GM18517 (cell line): ENCODE results near the gene HAUS3.

Experiments
- ATAC-seq: cut with Tn5 transposase; IDR thresholded peaks from one replicate; pipeline ENCODE4 v1.9.1; 2021; ENCODE audit warnings: mild to moderate bottlenecking, moderate library complexity; ENCODE audit not compliant: unreplicated experiment

The HAUS3 gene

DNA sequence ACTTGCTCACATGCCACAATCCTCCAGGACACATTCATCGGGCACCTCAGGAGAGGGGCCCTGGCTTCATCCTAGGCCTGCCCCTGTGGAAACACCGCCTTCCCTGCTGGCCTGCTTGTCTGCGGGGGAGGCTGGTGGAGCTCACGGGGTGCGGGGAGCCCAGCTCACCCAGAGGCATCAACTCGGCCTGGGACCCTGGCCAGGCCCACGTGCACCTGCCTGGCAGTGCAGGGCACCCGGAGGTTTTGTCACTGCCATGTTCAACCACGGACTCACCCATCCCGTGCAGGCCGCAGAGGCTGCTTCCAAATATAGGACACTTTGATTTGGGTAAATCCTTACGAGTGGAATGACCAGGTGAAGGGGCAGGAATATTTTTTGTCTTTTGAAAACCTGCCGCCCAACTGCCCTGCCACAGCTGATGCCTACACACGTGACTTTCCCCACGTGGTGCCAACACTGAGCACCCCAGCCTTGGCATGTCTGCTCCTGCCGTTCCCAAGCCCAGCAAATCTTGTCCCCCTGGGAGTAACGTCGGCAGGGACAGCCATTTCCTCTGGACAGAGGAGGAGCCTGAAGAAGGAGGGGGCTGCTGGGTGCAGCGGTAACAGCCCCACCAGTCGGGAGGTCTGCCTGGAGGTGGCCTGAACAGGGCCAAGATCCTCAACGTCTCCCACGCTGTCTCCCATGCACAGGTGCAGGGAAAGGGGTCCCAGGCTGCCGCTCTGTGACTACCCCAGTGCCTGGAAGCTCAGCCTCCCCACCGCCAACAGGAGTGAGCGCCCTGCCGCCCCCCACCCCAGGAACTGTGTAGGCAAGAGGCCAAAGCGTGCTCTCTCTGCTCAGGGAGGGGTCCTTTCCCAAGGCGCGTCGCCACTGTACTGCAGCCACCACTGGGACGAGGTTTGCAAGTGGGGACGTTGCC, 11.5 kb upstream of the HAUS3 start:
- ATAC-seq = no peak

DNA sequence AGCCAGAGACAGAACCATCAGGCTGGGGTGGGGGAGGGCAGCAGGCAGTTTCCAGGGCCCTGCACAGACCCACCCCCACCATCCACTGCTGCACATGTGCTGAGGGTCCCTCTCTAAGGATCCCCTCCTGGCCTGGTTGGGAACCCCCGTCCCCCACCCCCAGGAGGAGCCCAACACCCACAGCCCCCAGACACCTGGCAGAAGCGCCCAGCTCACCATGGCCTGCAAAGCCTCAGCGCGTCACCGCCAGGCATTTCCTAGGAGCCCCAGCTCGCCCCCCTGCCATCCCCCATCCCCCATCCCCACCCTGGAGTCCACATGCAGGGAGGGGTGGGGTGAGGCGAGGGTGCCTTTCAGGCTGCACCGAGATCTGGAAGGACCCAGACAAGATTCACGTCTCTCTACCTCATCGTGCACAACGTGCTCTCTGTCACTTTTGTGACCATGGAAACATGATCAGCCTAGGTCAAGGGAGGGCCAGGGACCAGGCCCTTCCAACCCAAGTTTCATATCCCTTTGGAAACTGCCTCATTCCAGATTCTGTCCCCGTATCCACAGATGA, 10.7 kb upstream of the HAUS3 start:
- no peak for ATAC-seq

DNA sequence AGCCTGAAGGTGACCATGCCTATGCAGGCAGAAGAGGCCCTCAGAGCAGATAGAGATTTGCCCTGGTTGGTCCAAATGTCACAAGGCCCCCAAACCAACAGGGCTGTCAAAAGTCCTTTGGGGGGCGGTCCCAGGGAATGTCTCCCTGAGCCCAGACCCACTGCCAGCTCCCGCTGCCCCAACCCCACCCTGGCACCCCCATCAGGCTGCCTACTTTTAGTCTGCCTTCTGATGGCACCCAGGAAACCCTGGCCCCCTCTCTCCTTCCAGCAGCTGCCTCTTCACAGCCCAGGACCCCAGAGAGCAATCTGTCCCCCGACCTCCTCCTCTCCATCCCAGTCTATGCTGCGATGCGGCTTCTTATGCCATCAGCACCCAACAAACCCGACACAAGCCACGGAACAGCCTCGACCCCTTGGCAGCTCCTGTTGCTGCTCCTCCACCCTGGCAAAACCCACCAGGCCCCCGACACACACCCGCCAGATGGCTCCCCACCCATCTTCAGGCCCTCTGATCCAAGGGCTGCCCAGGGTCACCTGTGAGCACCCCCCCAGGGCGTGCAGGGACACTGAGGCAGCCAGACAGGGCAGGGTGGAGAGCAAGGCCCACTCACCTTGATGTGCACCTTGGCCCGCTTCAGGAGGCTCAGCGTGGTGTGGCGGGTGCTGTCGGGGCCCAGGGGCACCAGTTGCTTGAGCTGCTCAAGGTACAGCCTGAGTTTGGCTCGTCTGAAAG, 10.0 kb upstream of the HAUS3 start:
- ATAC-seq = no peak

GRCh38 chr4:2251073-2251794, 9.3 kb upstream of the HAUS3 start:
- ATAC-seq = no peak

GRCh38 chr4:2250357-2251072, 8.6 kb upstream of the HAUS3 start:
- ATAC-seq = no peak

DNA sequence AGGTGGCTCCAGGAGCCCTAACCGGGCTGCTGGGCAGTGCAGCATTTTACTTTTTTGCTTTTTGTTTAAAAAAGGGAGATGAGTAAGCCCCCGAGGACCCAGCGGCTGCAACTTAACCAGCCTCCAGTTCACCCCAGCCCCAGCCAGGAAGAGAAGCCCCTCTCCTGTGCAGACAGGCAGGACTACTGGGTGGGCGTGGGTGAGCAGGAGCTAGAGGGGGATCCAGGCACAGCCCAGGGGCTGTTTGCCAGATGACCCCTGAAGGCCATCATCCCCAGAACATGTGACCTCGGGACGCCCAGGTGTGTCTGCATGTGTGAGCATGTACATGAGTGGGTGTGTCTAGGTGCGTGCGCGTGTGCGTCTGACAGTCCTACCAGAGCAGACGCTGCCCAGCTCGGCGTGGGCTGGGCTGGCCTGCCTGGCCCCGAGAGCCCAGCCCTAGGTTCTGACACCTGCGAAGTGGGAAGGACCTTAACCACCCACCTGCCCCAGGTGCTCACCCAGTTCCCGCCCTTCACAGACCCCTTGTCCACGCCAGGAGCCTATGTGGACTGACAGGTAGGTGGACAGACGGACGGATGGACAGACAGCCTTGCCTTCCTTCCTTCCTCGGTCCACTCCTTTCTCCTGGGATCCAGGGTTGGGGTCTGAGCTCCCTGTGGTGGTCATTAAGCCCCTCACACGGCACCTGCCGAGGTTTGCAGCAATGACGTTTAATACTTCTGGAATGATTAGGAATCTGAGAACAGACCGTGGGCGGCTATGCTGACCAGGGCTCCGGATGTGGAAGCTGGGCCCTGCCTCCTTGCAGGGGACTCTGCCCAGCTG, 7.8 kb upstream of the HAUS3 start:
- no peak for ATAC-seq

- ATAC-seq = no peak
These were observed 6.9 kb upstream of the HAUS3 start for GRCh38 chr4:2248821-2249261.

DNA sequence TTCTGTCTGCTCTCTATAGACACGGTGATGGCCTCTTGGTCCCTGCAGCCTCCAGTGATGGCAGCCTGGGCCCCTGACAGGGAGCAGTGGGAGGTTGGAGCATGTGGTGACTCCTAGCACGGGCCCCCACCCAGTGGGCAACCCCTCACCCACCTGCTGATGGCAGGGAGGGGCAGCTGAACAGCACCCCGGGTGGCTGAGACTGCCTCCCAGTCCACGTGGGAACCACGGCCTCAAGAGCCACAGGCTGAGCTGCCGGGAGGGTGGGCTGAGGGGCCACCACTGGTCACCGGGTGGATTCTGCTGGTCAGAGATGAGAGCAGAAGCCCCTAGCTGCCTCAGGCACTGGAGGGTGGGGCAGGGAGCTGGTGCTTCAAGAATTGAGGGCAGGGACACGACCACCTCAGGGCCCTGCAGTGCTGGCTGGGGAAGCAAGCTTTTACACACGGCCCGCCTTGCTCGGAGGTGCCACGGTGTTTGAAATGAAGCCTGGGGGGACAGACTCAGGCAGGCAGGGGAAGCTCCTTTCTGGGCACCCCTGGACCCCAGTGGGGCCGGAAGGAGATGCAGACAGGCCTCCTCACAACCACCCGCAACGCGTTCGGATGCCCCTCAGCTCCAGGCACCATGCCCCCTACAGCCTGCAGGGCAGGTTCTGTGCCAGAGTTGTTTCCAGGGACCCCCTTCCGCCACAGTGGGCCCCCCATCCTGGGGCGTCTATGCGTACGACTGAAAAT, 6.3 kb upstream of the HAUS3 start:
- no peak for ATAC-seq

- ATAC-seq = no peak
These were observed 5.5 kb upstream of the HAUS3 start for GRCh38 chr4:2247128-2248043.

DNA sequence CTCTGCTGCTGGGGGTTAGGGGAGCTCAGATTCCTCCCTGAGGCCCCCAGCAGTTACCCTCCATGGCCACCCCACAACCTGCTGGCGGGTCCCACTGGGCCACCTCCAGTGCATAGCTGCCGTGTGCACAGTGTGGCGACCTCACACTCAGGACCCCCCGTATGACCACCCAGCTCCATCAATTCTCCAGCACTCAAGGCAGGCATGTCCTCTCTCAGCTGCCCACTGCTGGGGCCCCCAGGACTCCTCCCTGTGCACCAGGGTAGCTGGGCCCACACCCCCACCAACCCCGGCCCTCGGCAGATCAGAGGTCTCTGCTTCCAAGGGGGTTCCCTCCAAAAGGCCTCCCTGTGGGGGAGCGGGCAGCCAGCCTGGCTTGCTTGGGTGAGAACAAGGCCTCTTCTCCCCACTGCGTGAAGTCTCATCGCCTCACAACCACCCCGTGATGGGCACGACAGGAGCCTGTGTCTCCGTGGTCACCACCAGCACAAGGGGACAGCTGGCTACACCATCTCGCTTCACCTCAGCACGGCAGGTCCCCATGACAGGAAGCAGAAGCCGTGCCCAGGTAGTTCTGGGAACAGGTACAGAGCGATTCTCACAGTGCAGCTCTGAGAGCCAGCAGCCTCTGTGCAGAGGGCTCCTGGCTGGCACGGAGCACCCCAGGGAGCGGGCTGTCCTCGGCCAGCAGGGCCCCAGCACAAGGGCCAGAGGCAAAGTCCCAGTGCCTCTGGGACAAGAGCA, 4.6 kb upstream of the HAUS3 start:
- ATAC-seq = no peak

DNA sequence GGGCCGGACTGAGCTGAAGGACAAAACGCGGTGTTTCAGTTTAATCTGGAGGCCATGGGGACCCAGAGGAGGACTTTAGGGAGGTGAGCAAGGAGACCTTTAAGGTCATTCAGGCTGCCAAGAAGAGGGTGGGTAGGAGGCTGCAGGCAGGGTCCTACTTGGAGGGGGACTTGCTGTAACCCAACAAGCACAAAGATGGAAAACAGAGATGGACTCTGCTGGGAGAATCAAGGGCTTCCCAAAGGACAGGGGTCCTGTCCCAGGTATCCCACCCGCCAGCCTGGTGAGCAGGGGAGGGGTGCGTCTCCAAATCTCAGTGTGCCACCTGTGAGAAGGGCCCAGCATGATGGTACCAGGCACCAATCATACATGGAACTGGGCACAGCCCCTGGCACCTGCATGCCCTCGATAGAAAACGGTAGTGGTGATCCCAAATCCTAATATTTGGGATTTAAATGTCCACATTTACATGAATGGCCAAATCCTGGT, 3.9 kb upstream of the HAUS3 start:
- no peak for ATAC-seq

DNA sequence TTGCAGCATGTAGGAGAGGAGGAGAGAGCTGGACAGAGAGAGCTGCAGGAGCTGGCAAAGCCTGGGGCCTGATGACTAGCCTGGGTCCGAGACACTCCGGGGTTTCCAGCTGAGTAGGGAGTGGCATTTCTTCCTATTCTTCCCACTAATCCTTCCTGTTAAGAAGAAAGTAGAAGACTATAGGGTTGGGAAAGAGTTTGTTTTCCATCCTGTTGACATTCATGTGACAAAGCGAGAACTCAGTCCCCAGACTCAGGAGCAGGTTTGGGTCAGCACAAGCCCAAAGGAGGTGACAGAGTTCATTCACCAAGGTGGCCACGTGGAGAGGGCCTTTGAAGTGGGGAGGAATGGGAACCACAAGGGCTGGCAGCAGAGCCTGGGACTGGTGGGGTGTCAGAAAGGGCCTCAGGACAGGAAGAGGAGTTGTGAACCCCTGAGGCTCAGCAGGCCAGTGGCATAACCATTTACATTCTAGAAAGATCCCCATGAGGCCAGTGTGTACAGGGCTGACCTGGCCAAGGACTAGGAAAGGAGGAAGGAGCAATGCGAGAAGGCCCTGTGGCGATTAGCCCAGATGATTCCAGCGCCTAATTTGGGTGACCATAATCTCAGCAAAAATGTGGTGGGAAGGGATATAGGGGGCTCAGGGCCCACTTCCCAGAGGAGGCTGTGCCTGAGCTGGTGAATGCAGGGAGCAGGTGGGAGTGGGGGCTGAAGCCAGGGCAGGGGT, 3.3 kb upstream of the HAUS3 start:
- ATAC-seq = no peak

DNA sequence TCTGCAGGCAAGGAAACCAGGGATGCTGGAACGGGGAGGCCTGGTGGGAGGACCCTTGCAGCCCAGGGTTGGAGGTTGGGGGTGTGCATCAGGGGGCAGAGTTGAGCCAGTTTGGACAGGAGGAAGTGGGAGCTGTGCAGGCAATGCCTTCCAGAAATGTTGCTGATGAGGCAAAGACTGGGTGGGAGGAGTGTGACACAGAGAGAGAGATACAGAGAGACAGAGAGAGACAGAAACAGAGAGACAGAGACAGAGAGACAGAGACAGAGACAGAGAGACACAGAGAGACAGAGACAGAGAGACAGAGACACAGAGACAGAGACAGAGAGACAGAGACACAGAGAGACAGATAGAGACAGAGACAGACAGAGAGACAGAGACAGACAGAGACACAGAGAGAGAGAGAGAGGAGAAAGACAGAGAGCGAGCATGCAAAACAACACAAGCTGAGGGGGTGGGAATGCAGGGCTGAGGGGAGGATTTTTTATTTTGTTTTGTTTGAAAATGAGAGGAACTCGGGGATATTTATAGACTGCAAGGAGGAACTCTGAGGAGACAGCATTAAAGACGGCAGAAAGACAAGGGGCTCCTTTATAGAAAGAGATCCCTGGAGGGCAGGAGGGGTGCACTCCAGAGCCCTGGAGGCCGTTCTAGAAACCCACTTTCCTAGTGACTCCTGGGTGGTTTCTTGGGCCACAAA, 1.9 kb upstream of the HAUS3 start:
- ATAC-seq = no peak

- ATAC-seq = no peak
These were observed 918 bp downstream of the HAUS3 start for GRCh38 chr4:2241003-2241402.

DNA sequence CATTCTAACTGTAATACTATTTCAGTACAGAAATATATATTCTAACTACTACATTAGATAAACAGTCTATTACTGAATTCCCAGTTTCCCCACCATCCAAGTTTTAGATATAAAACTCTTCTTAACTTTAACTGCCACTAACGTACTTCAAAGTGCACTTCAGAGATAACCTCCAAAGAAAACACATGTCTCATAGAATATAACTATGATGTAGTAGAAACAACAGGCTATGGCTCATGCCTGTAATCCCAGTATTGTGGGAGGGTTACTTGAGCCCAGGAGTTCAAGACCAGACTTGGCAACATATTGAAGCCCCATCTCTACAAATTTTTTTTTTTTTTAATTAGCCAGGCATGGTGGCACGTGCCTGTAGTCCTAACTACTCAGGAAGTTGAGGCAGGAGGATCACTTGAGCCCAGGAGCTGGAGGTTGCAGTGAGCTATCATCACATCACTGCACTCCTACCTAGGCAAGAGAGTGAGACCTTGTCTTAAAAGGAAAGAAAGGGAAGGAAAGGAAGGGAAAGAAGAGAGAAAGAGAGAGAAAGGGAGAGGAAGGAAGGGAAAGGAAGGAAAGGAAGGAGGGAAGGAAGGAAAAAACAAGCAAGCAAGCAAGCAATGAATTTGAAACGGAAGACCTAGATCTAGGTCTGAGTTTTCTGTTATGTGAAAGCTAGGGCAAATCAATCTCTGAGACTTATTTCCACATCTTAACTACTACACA, 4.8 kb downstream of the HAUS3 start:
- no peak for ATAC-seq
